Adrenal gland (tissue), 12 donors: ENCODE results near the gene KDM4C. TPM values are rescaled to one million over a fixed set of nuclear protein-coding genes. Genes with fewer than 3 reads are reported as not detected.
A peak's percentile ranks its signal among the peaks of the same experiment; 100 is the strongest.

ENCODE experiments used
- DNase-seq, 7 donors: peaks; one replicate each; pipeline ENCODE4 v3.0.0-alpha.2; 2019 to 2020
- H3K27ac ChIP-seq, 5 donors: fragments of 200-600 bp; sonication (generic) in 4 of 5; 1 replicate in 3 of 5; 2 replicates in 2 of 5; pipeline versions ENCODE4 v1.5.1 to v1.8.0; 2016 to 2020; ENCODE audit warnings: mild to moderate bottlenecking in 1 of 5
- H3K27me3 ChIP-seq: fragments of 200-600 bp; 2 replicates; pipeline ENCODE4 v1.8.0; 2021
- H3K36me3 ChIP-seq, 2 donors: fragments of 200-600 bp; replicated peaks in 1 of 2; 1 replicate in 1 of 2; 2 replicates in 1 of 2; pipeline versions ENCODE4 v1.5.1 to v1.8.0; 2018 to 2022
- H3K4me1 ChIP-seq, 2 donors: fragments of 200-600 bp; replicated peaks in 1 of 2; 1 replicate in 1 of 2; 2 replicates in 1 of 2; pipeline versions ENCODE4 v1.5.1 to v1.8.0; 2018 to 2021
- H3K4me3 ChIP-seq, 4 donors: fragments of 200-600 bp; sonication (generic) in 3 of 4; one replicate each; pipeline ENCODE4 v1.5.1; 2016 to 2018
- H3K9me3 ChIP-seq, 3 donors: fragments of 200-600 bp; sonication (generic) in 1 of 3; replicated peaks in 1 of 3; 1 replicate in 2 of 3; 2 replicates in 1 of 3; pipeline versions ENCODE4 v1.5.1 to v1.8.0; 2016 to 2021
- CTCF ChIP-seq, 6 experiments: fragments of 450-650 bp in 4 of 6; fragments of 200-600 bp in 2 of 6; sonication (generic) in 1 of 6; IDR thresholded peaks; 1 replicate in 5 of 6; 2 replicates in 1 of 6; pipeline versions ENCODE4 v1.5.1 to v1.8.0; 2016 to 2021; ENCODE audit warnings: antibody characterized with exemption in 6 of 6, mild to moderate bottlenecking in 2 of 6, moderate library complexity in 1 of 6
- POLR2A ChIP-seq, 2 donors: fragments of 450-650 bp; IDR thresholded peaks; one replicate each; pipeline ENCODE4 v1.6.1; 2017; ENCODE audit warnings: antibody characterized with exemption in 2 of 2, mild to moderate bottlenecking in 2 of 2, moderate library complexity in 1 of 2
- WGBS, 4 donors: extraction: QIAGEN DNeasy Blood & Tissue Kit in 2 of 4; methylation state at CpG; one replicate each; pipeline versions ENCODE4 v1.1.5 to v1.1.7; 2013 to 2017; 5-methylcytosine and 5-hydroxymethylcytosine counted together
- intact Hi-C, 2 donors: fragments of 100-400 bp; cut with DNase I; formaldehyde crosslinking; loops; one replicate each; pipeline versions ENCODE4 v1.14.1 to v1.15.0; 2022 to 2023
- polyA plus RNA-seq, 3 donors: library from polyadenylated mRNA; stranded (reverse); fragments of 200-250 nt in 2 of 3; fragments of 350-450 nt in 1 of 3; fragmentation: Illumina TruSeq in 1 of 3; extraction: RNeasy Lipid Tissue Mini Kit (QIAGEN cat#74804) in 1 of 3; gene quantifications; one replicate each; pipeline ENCODE4 v1.2.3, GENCODE V29; 2013 to 2014
- total RNA-seq, 9 donors: library from RNA; depleted of rRNA in 4 of 9; stranded (reverse); fragments of >200 nt in 4 of 9; fragments of 120-200 nt in 1 of 9; fragmentation: NEBNext Ultra II Directional in 1 of 9; extraction: Animal tissue kit (Norgen Biotek cat#: 25700) in 1 of 9; gene quantifications; one replicate each; pipeline versions ENCODE4 v1.1.0 to v1.2.4, GENCODE V29; 2013 to 2023
- donor health status: healthy with polysubstance abuse.
- donor health status: Bipolar disorder and iron deficiency.
- donor health status: DM: yes; HTN: yes; CAD: no.
- donor health status: DM: no; HTN: no; CAD: no.
- donor health status: DM: no; HTN: no; CAD: no.
- donor health status: DM: yes; HTN: yes; CAD: no.

The KDM4C gene
- total and polyA plus RNA-seq, 12 donors, result 7.9 to 33.4 (median 23.3) TPM

GRCh38 chr9:6758248-6758497 is 400 bp downstream of the KDM4C start:
- TF ChIP-seq POLR2A (IDR thresholded peaks at IDR 0.05) (no peak), CTCF (IDR thresholded peaks at IDR 0.05) (no peak)
- 0% methylated on average over 10 to 35 of the region's 35 CpGs; no CpG with 5 or more reads in 1 of the 4 donors for WGBS, 4 donors
- Histone ChIP-seq H3K4me1 (peaks cover 5 to 18% of the 10 kb centered on the region in 2 donors), H3K9me3 (no peaks in the 10 kb centered on the region), H3K4me3 (peak overlapping the region; percentile 71 to 93 (median 76)), H3K36me3 (no peaks in the 10 kb centered on the region), H3K27me3 (no peaks in the 10 kb centered on the region), H3K27ac (peak overlapping the region; percentile 95 to 99 (median 98))
- no peak for DNase-seq
- intact Hi-C loops, result no loop called here

- Histone ChIP-seq H3K4me3 (peak overlapping the region; percentile 71 to 93 (median 76)), H3K27ac (peak overlapping the region; percentile 95 to 99 (median 98)), H3K9me3 (no peaks in the 10 kb centered on the region), H3K36me3 (no peaks in the 10 kb centered on the region), H3K27me3 (no peaks in the 10 kb centered on the region), H3K4me1 (peaks cover 5 to 18% of the 10 kb centered on the region in 2 donors)
- TF ChIP-seq POLR2A (IDR thresholded peaks at IDR 0.05), result peak; percentile 21 to 62
- TF ChIP-seq CTCF (IDR thresholded peaks at IDR 0.05), result peak in 1 of 6 experiments; percentile 35
- intact Hi-C loops, result no loop called here
- peak; percentile 51 to 74 (median 68) for DNase-seq
- WGBS, 4 donors, result 0 to 1% (median 0%) methylated on average over 28 to 42 of the region's 42 CpGs
Measured at GRCh38 chr9:6758498-6759184, 868 bp downstream of the KDM4C start.

- peak overlapping the region; percentile 95 to 99 (median 98) for H3K27ac ChIP-seq
- peak in 5 of 7 donors; percentile 17 to 28 (median 24) for DNase-seq
- peaks cover 5 to 20% of the 10 kb centered on the region in 2 donors for H3K4me1 ChIP-seq
- WGBS, 4 donors, result 22 to 26% (median 24%) methylated on average over 27 of the region's 27 CpGs
- H3K36me3 ChIP-seq, result no peaks in the 10 kb centered on the region
- H3K27me3 ChIP-seq, result no peaks in the 10 kb centered on the region
- intact Hi-C loops, result no loop called here
- TF ChIP-seq CTCF (IDR thresholded peaks at IDR 0.05), result no peak
- no peaks in the 10 kb centered on the region for H3K9me3 ChIP-seq
- H3K4me3 ChIP-seq, result peak overlapping the region; percentile 71 to 93 (median 76)
Measured at GRCh38 chr9:6759185-6759977, 1.6 kb downstream of the KDM4C start.

GRCh38 chr9:6761306-6761705 is 3.5 kb downstream of the KDM4C start:
- WGBS, 4 donors, result 82 to 90% (median 88%) methylated on average over 4 of the region's 4 CpGs

More at GRCh38 chr9:6761306-6761705, 3.5 kb downstream of the KDM4C start:
- H3K27me3 ChIP-seq, result no peaks in the 10 kb centered on the region
- peaks cover 5 to 24% of the 10 kb centered on the region in 2 donors for H3K4me1 ChIP-seq
- H3K9me3 ChIP-seq, result no peaks in the 10 kb centered on the region
- no peak for DNase-seq
- no peak for TF ChIP-seq CTCF (IDR thresholded peaks at IDR 0.05)
- no peak for TF ChIP-seq POLR2A (IDR thresholded peaks at IDR 0.05)
- H3K27ac ChIP-seq, result no peak overlapping the region
- intact Hi-C loops, result no loop called here
- no peaks in the 10 kb centered on the region for H3K36me3 ChIP-seq
- H3K4me3 ChIP-seq, result no peak overlapping the region
